HuH-7 (cell line): ENCODE data around the gene GAB2.

Source experiments
- DNase-seq: peaks from one replicate; pipeline ENCODE4 v3.0.0; 2011; ENCODE audit warnings: low spot score

Gene GAB2

DNA sequence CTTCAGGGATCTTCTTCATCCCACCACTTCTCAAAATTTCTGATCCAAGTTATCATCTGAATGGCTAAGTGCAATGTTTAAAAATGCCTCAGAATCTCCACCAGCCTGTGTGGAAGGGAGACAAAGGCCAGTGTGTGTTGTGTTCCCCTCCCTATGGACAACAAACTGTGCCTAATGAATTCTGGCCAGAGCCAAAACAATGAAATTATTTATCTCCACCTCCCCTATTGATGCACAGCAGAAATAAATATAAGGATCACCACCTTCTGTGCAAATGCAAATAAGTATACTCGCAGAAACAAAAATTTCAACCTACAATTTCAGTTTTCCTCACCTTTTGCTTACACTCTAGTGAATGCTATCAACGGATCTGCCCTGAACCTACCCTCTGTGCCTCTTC, 75.8 kb downstream of the GAB2 start:
- DNase-seq: no peak

DNA sequence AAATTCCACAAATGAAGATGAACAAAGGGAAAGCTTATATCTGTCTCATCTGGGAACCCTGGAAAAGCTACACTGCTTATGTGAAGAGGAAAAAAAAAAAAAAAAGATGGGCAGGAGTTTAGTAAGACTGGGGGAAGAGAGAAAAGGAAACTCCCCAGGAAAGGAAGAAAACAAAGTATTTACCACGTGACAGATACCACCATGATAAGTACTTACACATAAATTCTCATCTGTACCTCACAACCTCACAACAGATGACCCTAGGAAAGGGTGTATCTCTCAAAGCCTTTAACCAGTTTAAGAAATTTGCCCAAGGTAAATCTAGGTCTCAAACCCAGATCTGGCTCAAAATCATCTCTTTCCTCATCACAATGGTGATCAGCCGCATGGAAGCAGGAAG, 77.1 kb downstream of the GAB2 start:
- DNase-seq: no peak

DNA sequence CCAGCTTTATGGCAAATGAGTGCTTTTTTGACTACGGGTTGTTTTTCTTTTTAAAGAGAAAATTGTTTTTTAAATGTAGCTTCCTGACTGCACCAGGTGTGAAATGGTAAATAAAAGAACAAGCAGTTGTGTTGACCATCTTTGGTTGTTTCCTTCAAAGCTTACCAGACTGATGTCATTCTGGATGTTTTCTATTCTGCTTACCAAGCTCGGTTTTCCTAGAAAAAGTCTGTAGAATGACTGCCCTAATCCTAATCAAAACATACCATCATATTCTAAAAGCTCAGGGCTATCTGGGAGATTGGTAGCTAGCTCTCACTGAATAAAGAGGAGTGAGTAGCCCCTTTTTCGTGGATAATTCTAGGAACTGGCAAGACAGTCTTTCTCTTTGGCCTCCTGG, 77.7 kb downstream of the GAB2 start:
- no peak for DNase-seq

GRCh38 chr11:78339483-78339882, 78.1 kb downstream of the GAB2 start:
- DNase-seq: no peak

DNA sequence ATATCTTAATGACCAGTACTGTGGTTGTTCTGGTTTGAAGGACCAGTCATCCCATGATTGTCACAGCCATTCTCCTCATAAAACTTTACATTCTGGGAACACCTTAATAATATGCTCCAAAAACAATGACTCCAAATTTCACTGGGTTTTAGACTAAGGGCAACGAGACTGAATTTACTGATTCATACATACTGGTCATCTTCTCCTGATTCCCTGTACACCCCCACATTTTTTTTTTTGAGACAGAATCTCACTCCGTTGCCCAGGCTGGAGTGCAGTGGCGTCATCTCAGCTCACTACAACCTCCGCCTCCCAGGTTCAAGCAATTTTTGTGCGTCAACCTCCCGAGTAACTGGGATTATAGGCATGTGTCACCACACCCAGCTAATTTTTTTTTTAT, 78.9 kb downstream of the GAB2 start:
- no peak for DNase-seq

DNA sequence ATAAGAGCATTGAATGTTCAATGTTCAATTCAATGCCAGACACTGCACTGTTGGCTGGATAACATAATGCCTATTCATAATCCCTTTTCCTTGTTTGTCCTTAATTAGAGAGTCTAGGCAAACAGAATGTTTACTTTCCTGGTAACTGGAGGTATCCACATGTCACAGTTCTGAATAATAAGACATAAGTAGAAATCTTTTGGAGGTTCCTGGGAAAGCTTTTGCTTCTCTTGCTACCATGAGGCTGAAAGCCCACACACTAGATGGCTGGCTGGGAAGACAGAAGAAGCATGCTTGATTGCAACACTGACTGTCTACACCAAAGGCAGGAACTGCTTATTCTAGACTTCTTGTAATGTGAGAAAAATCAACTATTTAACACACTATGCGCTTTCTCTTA, 79.5 kb downstream of the GAB2 start:
- no peak for DNase-seq

DNA sequence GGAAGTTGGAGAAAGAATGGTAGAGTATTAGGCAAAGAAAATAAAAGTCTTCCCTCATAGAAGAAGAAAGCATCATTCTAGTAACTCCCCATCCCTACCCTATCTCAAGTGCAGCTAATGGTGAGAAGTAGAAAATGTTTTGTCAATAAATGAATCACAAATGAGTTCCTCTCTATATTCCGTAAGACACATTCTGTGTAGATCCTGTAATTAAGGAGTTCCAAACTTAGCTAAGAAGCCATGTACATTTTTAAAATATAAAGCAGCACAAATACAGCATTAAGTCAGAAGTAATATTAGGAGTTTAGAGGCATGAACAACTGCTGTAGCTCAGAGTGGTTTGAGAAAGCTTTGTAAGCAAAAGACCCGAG, 80.1 kb downstream of the GAB2 start:
- DNase-seq: no peak

DNA sequence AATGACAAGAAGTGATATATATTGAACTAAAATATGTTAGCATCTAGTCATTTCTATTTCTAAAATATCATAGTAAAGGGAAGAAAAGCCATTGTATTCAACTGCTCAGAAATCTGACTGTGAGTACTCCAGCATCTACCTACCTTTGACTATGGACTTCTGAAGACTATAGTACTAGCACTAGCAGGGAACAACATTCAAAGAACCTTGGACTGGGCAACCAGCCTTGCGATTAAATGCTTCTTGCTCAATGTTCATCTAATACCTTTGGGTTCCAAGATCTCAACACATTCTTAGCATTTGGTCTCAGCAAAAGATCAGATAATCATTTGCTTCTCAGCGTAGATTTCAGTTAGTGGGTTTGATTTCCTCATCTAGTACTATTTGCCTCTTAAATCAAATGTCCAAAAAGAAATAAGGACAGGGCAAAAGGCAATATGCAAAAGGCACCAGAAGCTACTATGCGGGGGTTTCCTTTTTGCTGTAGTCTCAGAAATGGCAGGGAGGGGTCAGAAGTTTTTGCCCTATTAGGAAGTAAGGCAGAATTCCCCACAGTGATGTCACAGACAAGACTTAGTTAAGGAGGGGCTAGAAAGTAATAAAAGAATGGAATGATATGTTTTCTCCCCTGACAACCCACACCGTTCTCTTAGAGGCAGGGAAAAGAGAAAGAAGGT, 80.6 kb downstream of the GAB2 start:
- no peak for DNase-seq

- DNase-seq: no peak
Measured at GRCh38 chr11:78334109-78334508, 83.5 kb downstream of the GAB2 start.

GRCh38 chr11:78332872-78333271, 84.7 kb downstream of the GAB2 start:
- DNase-seq: no peak

- DNase-seq: no peak
Measured at GRCh38 chr11:78332174-78332866, 85.3 kb downstream of the GAB2 start.

- no peak for DNase-seq
Measured at GRCh38 chr11:78331711-78332110, 85.9 kb downstream of the GAB2 start.

DNA sequence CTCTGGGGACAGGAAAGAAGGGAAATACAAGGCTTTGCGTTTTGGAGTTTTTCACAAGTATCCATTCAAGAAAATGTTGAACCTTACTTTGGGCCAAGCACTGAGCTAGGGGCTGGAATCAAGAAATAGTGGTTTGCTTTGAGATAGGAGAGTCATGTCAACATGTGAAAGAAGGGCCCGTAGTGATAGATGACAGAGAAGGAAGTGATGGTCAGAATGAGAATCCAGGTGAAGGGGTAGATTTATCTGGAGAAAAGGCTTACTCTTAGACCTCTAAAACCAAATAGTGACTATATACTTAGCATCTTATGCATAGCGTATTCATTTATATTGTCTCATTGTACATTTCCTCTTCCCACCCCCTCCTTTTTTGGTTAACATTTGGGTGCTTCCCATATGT, 87.3 kb downstream of the GAB2 start:
- DNase-seq: no peak

GRCh38 chr11:78327945-78328344, 89.7 kb downstream of the GAB2 start:
- DNase-seq: no peak

DNA sequence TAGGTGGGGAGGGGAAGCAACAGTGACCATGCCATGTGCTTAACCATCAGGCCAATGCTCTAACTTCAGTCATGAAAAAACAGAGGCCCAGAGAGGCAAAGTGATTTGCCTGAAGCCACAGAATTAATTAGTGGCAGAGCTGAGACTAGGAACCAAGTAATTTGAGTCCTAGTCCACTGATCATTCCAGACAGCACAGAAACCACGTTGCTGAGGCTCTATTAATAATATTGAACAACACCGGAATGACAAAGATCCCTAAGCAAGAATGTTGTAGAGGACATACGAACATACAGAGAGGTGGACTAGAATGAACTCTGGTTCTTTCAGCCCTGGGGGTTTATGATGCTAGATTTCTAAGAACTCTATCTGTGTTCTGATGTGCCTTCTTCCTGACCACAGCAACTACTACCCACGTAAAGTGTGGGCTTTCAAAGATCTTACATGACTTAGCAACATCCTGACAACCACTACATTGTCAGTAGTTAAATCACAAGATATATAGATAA, 92.3 kb downstream of the GAB2 start:
- no peak for DNase-seq

DNA sequence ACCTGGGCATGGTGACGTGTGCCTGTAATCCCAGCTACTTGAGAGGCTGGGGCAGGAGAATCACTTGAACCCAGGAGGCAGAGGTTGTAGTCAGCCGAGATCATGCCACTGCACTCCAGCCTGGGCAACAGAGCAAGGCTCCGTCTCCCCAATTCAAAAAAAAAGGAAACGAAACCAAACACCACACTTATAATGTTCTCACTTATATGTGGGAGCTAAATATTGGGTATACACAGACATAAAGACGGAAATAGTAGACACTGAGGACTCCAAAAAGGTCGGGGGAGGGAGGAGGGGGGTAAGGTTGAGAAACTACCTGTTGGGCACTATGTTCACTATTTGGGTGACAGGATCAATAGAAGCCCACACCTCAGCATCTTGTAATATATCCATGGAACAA, 94.3 kb downstream of the GAB2 start:
- no peak for DNase-seq

GRCh38 chr11:78319453-78319955, 98.1 kb downstream of the GAB2 start:
- DNase-seq: no peak

DNA sequence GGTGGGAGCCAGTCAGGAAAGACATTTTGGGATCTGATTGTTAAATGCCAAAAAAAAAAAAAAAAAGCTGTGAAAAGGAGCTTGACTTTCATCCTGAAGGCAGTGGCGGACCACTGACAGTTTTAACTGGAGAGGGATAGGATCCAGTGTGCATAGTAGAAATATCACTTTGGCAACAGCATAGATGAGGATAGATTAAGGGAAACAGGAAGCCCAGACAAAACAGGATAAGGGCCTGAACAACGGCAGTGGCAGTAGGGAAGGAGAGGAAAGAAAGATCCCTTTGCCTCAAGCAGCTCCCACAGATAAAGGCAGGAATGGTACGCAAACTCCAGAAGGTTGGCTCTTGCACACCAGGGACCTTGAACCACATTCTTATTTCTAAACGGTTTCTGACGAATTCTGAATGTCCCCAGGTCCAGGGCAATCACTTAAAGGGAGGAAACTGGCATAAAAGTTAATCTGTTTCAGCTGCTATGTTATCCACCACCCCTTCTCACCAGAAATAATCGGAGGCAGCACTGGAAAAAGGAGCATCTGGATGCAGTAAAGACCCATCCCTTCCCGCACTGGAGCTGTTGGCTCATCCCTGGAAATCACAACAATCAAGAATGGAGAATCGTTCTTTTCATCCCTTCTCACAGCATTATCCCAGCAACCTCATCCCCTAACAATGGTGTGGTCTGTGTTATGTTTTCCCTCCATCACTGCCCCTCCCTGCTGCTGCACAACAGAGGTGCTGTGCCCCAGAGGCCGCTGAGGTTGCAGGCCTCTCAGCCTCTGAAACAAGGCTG, 99.1 kb downstream of the GAB2 start:
- no peak for DNase-seq

GRCh38 chr11:78315724-78316123, 101.9 kb downstream of the GAB2 start:
- no peak for DNase-seq

DNA sequence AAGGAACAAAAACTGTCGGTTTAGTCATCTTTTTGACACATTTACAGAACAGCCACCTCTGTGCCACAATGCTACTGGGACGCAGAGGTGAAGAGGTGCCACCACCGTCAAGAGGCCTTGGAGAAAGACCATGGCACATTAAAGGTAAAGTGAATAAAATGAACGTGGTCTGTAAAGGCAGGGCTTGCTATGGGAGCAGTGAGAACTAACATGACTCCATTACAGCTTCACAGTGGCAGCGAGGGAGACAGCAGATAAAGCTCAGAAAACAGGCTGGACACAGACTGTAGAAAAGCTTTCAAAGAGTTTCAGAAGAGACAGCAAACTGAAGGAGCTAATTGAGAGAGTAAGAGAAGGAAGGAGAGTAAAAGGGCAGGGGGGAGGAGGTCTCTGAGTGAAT, 102.9 kb downstream of the GAB2 start:
- DNase-seq: no peak

- no peak for DNase-seq
Measured at GRCh38 chr11:78313898-78314297, 103.7 kb downstream of the GAB2 start.

- no peak for DNase-seq
Measured at GRCh38 chr11:78313181-78313795, 104.3 kb downstream of the GAB2 start.
